ENCODE data around the gene MLLT10. TPM values are rescaled to one million over a fixed set of nuclear protein-coding genes. Genes with fewer than 3 reads are reported as not detected.

MLLT10 gene
- total and polyA plus RNA-seq, 2 experiments from 2014 or later = 16.8 to 34.9 TPM

DNA sequence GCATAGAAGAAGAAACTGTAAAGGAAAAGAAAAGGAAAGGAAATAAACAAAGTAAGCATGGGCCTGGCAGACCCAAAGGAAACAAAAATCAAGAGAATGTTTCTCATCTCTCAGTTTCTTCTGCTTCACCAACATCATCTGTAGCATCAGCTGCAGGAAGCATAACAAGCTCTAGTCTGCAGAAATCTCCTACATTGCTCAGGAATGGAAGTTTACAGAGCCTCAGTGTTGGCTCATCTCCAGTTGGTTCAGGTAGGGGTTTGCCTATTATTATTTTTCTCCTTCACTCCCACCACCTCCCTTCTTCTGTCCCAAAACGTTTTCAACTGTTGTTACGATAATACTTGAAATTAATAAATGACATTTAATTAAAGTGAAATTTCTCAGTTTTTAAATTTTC is 139.6 kb downstream of the MLLT10 start:
- Histone ChIP-seq H3K4me3 (no peak overlapping the region), H2AFZ (no peak overlapping the region), H3K4me2 (no peak overlapping the region), H3K79me2 (peaks cover 33% of the 10 kb centered on the region), H3K27ac (no peak overlapping the region), H3K4me1 (ENCODE audit: insufficient read depth) (no peaks in the 10 kb centered on the region), H3K9me3 (ENCODE audit: low read depth) (no peaks in the 10 kb centered on the region), H3K36me3 (replicated peaks; ENCODE audit: insufficient read depth, low read depth) (no peaks in the 10 kb centered on the region), H4K20me1 (ENCODE audit: insufficient read depth, poor library complexity, severe bottlenecking) (no peaks in the 10 kb centered on the region), H3K9me2 (replicated peaks; ENCODE audit: insufficient read depth) (no peaks in the 10 kb centered on the region), H3K27me3 (no peaks in the 10 kb centered on the region)
- TF ChIP-seq EZH2 (IDR thresholded peaks at IDR 0.05; ENCODE audit: borderline replicate concordance) (no peak), EZH2phosphoT487 (IDR thresholded peaks at IDR 0.05; ENCODE audit: low read depth, severe bottlenecking, unreplicated experiment) (no peak)
- TF ChIP-seq, protein P1, sequence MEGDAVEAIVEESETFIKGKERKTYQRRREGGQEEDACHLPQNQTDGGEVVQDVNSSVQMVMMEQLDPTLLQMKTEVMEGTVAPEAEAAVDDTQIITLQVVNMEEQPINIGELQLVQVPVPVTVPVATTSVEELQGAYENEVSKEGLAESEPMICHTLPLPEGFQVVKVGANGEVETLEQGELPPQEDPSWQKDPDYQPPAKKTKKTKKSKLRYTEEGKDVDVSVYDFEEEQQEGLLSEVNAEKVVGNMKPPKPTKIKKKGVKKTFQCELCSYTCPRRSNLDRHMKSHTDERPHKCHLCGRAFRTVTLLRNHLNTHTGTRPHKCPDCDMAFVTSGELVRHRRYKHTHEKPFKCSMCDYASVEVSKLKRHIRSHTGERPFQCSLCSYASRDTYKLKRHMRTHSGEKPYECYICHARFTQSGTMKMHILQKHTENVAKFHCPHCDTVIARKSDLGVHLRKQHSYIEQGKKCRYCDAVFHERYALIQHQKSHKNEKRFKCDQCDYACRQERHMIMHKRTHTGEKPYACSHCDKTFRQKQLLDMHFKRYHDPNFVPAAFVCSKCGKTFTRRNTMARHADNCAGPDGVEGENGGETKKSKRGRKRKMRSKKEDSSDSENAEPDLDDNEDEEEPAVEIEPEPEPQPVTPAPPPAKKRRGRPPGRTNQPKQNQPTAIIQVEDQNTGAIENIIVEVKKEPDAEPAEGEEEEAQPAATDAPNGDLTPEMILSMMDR (IDR thresholded peaks at IDR 0.05; ENCODE audit: poor library complexity) = no peak
- no peak for DNase-seq (ENCODE audit: low spot score)
- 95% methylated on average over 2 of the region's 2 CpGs for WGBS (ENCODE audit: low lambda C conversion rate, missing lambda C conversion rate)

DNA sequence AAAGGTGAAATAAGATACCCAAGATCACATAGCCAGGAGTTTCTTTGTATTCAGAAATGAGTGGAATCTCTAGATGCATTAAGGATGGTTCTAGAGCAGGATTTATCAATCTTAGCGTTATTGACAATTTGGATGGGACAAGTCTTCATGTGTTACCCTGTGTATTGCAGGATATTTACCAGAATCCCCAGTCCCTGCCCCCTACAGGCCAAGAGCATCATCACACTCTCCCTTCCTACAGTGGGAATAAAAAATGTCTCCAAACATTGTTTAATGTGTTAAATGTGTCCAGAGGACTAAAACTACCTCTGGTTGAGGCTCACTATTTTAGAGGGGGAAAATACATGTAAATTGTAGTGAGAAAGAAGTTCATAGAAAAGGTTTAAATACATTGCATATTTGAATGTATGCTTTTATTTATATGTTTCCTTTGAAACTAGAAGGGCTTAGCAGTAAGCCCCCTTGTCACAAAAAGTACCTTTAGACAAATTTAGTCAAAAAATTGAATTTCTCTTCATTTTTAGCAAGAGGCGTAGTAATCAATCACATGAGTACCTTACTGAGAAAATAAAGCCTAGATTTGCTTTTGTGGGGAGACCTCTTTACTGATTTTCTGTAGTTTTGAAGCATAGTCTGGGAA is 141.2 kb downstream of the MLLT10 start:
- Histone ChIP-seq H3K27me3 (no peaks in the 10 kb centered on the region), H3K36me3 (replicated peaks; ENCODE audit: insufficient read depth, low read depth) (no peaks in the 10 kb centered on the region), H2AFZ (no peak overlapping the region), H3K27ac (no peak overlapping the region), H3K4me1 (ENCODE audit: insufficient read depth) (no peaks in the 10 kb centered on the region), H3K4me3 (no peak overlapping the region), H3K79me2 (peaks cover 28% of the 10 kb centered on the region), H3K4me2 (no peak overlapping the region), H3K9me2 (replicated peaks; ENCODE audit: insufficient read depth) (no peaks in the 10 kb centered on the region), H3K9me3 (ENCODE audit: low read depth) (no peaks in the 10 kb centered on the region), H4K20me1 (ENCODE audit: insufficient read depth, poor library complexity, severe bottlenecking) (no peaks in the 10 kb centered on the region)
- WGBS (ENCODE audit: low lambda C conversion rate, missing lambda C conversion rate) = 84% methylated on average over 2 of the region's 2 CpGs
- TF ChIP-seq EZH2 (IDR thresholded peaks at IDR 0.05; ENCODE audit: borderline replicate concordance) = no peak
- TF ChIP-seq EZH2phosphoT487 (IDR thresholded peaks at IDR 0.05; ENCODE audit: low read depth, severe bottlenecking, unreplicated experiment) = no peak
- TF ChIP-seq, protein P1 (IDR thresholded peaks at IDR 0.05; ENCODE audit: poor library complexity) = peak; percentile 47
- DNase-seq (ENCODE audit: low spot score) = peak; percentile 21

GRCh38 chr10:21677551-21677950 is 143.5 kb downstream of the MLLT10 start:
- no peak overlapping the region for H2AFZ ChIP-seq
- H3K9me2 ChIP-seq (replicated peaks; ENCODE audit: insufficient read depth) = no peaks in the 10 kb centered on the region
- H3K9me3 ChIP-seq (ENCODE audit: low read depth) = no peaks in the 10 kb centered on the region
- 96% methylated on average over 3 of the region's 3 CpGs for WGBS (ENCODE audit: low lambda C conversion rate, missing lambda C conversion rate)
- no peaks in the 10 kb centered on the region for H4K20me1 ChIP-seq (ENCODE audit: insufficient read depth, poor library complexity, severe bottlenecking)
- H3K36me3 ChIP-seq (replicated peaks; ENCODE audit: insufficient read depth, low read depth) = no peaks in the 10 kb centered on the region
- no peak overlapping the region for H3K27ac ChIP-seq
- TF ChIP-seq EZH2 (IDR thresholded peaks at IDR 0.05; ENCODE audit: borderline replicate concordance) (no peak), EZH2phosphoT487 (IDR thresholded peaks at IDR 0.05; ENCODE audit: low read depth, severe bottlenecking, unreplicated experiment) (no peak)
- TF ChIP-seq, protein P1 (IDR thresholded peaks at IDR 0.05; ENCODE audit: poor library complexity) = no peak
- H3K4me1 ChIP-seq (ENCODE audit: insufficient read depth) = no peaks in the 10 kb centered on the region
- H3K27me3 ChIP-seq = no peaks in the 10 kb centered on the region
- peaks cover 20% of the 10 kb centered on the region for H3K79me2 ChIP-seq
- DNase-seq (ENCODE audit: low spot score) = no peak
- no peak overlapping the region for H3K4me3 ChIP-seq
- H3K4me2 ChIP-seq = no peak overlapping the region

Data from hepatocyte (in vitro differentiated cells).